ENCODE results near the gene DYNC2H1.

DNA sequence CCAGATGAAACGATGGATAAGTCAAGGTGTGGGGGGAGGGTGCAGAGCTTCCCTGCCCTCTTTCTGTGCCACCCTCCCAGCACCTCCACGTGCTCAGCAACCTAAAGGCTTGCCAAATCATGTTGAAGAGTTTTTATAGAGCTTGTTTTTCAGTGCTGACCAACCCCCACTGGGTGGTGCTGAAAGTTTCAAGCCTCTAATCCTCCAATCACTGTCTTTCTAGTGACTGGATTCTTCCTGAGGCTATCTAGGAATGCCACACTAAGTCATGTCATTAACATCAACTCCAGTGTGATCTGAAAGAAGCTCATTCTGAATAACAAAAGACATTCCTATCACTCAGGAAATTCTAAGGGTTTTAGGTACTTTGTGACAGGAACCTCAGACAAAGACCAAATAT is 382.6 kb downstream of the DYNC2H1 start:
- TF ChIP-seq CTCF (IDR thresholded peaks at IDR 0.05) = no peak
- TF ChIP-seq CBFB (CRISPR knock-in tag; IDR thresholded peaks at IDR 0.05; ENCODE audit: low read depth) = no peak
- no peak for TF ChIP-seq ZNF281 (CRISPR knock-in tag; IDR thresholded peaks at IDR 0.05)
- no peak for TF ChIP-seq CREB1 (CRISPR knock-in tag; IDR thresholded peaks at IDR 0.05)
- no peak for TF ChIP-seq TEAD4 (CRISPR knock-in tag; IDR thresholded peaks at IDR 0.05)
- no peak for TF ChIP-seq SMAD4 (CRISPR knock-in tag; IDR thresholded peaks at IDR 0.05)
- TF ChIP-seq IRF1 (CRISPR knock-in tag; IDR thresholded peaks at IDR 0.05) = no peak
- no peak for TF ChIP-seq NR3C1 (CRISPR knock-in tag; conservative IDR thresholded peaks at IDR 0.05; ENCODE audit: low read depth)
- TF ChIP-seq FOXP1 (CRISPR knock-in tag; IDR thresholded peaks at IDR 0.05; ENCODE audit: borderline replicate concordance) = no peak
- TF ChIP-seq, protein P1, sequence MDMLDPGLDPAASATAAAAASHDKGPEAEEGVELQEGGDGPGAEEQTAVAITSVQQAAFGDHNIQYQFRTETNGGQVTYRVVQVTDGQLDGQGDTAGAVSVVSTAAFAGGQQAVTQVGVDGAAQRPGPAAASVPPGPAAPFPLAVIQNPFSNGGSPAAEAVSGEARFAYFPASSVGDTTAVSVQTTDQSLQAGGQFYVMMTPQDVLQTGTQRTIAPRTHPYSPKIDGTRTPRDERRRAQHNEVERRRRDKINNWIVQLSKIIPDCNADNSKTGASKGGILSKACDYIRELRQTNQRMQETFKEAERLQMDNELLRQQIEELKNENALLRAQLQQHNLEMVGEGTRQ (CRISPR knock-in tag; IDR thresholded peaks at IDR 0.05) = no peak
- TF ChIP-seq GRHL2 (CRISPR knock-in tag; IDR thresholded peaks at IDR 0.05; ENCODE audit: insufficient replicate concordance, severe bottlenecking) = no peak

Measured in WTC11 (cell line).